WTC11 (cell line): ENCODE measurements around the gene KPNA4.

Experiments used
- TCF7 ChIP-seq: sonication (generic); formaldehyde crosslinking; IDR thresholded peaks from 2 replicates; pipeline ENCODE4 v1.8.0; 2022; ENCODE audit warnings: mild to moderate bottlenecking, low read depth, missing genetic modification reagents, moderate library complexity
- TF ChIP-seq, protein P1 (sequence below): fragments of 200-600 bp; IDR thresholded peaks from 2 replicates; pipeline ENCODE4 v1.8.0; 2022; ENCODE audit warnings: antibody characterized with exemption

DNA sequence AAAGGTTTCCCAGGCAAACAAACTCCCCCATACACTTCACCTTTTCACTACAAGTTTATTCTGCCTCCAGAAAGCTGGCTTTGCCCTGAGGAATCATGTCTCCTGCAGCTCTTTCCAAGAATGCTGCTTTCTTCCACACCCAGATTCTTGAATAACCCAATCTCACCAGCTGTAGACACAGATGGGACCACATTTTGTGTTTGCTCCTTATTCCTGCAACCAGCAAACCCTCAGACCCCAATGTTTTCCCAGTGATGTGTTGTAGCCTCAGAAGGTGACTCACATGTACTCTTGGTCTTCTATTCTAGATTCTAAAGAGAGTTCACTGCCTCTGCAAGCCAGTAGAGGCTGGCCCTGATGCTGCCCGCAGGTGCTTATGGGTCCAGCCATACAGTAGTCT lies 92.2 kb downstream of the KPNA4 start:
- TF ChIP-seq TCF7 (CRISPR knock-in tag): no peak
- TF ChIP-seq, protein P1, sequence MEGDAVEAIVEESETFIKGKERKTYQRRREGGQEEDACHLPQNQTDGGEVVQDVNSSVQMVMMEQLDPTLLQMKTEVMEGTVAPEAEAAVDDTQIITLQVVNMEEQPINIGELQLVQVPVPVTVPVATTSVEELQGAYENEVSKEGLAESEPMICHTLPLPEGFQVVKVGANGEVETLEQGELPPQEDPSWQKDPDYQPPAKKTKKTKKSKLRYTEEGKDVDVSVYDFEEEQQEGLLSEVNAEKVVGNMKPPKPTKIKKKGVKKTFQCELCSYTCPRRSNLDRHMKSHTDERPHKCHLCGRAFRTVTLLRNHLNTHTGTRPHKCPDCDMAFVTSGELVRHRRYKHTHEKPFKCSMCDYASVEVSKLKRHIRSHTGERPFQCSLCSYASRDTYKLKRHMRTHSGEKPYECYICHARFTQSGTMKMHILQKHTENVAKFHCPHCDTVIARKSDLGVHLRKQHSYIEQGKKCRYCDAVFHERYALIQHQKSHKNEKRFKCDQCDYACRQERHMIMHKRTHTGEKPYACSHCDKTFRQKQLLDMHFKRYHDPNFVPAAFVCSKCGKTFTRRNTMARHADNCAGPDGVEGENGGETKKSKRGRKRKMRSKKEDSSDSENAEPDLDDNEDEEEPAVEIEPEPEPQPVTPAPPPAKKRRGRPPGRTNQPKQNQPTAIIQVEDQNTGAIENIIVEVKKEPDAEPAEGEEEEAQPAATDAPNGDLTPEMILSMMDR: no peak
